Bone marrow (tissue), 2 donors: Measurements from ENCODE around the gene ZFP57.
A peak's percentile ranks its signal among the peaks of the same experiment; 100 is the strongest.

Experiments
- DNase-seq, 2 donors: peaks; one replicate each; lab custom pipeline; 2025; lab: John Stamatoyannopoulos, UW

ZFP57 gene

DNA sequence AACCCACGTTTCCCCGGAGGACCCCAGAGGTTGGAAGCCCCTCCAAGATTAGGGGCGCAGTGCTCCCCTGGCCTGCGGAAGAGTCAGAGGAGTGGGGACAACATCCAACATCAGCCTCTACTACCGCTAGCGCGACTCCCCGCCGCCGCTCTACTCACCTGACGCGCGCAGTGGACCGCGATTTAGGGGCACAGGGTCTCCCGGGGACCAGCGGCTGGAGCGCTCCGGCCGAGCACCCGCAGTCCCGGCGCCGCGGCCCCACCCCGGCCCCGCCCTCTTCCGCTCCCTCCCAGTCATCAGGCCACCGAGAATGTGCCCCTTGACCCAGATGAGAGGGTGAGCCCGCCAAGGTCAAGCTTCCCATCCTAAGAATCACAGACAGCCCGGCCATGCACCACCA lies at the start of gene ZFP57:
TSS of gene ZFP57 (minus strand) at position 249 of the 400 bp plus-strand sequence. CDS start 4,149 bp downstream, outside the sequence.
- no peak for DNase-seq

DNA sequence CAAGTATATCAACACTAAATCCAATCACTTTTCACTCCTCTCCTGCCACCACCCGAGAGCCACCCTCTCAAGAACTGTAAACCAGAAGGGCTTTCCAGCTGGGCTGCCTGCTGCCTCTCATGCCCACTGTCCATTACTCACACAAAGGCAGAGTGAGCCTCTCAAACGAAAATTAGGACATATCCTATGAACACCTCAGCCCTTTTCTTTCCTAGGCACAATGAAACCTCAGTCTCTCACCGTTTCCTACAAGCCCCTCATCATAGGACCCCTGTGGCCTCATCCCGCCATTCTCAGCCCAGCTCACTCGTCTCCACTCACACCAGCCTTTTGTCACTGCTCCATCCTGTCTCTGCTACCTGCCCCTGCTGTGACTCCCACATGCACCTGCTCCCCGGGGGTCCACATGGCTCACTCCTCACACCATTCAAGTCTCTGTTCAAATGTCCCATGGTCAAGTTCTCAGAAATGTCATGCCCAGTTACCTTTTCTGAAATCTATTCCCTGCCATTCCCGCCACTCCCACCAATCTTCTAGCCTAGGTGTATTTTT lies 49.7 kb upstream of the ZFP57 start:
- no peak for DNase-seq

DNA sequence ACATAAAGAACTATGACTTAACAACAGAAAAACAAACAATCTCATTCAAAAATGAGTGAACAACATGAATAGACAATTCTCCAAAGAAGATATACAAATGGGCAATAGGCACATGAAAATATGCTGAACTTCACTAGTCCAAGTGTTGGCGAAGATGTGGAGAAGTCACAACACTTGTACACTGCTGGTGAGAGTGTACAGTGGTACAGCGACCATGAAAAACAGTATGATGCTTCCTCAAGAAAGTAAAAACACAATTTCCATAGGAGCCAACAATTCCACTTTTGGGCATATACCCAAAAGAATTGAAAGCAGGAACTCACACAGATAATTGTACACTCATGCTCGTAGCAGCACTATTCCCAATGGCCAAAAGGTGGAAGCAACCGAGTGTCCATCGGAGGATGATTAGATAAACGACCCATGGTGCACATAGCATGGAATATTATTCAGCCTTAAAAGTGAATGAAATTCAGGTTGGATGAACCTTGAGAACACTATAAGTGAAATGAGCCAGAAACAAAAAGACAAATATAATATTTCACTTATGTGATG lies 48.9 kb upstream of the ZFP57 start:
- no peak for DNase-seq

DNA sequence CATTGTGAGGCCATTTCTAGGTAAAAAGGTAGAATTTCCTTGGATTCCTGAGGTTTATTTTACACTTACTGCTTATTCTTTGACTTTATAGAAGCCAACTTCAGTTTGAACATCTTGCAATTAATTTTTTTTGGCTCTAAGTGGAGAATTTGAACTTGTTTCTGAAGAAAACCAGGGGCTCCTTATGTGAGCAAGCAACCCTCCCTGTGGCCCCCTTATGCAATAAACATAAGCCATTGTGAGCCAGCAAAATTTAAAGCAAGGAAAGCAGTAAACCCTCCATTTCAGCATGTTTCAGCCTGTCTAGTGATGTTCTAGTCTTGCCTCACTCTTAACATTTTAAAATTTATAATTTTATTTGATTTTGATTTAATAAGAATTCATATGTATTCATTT lies 47.9 kb upstream of the ZFP57 start:
- DNase-seq = no peak

DNA sequence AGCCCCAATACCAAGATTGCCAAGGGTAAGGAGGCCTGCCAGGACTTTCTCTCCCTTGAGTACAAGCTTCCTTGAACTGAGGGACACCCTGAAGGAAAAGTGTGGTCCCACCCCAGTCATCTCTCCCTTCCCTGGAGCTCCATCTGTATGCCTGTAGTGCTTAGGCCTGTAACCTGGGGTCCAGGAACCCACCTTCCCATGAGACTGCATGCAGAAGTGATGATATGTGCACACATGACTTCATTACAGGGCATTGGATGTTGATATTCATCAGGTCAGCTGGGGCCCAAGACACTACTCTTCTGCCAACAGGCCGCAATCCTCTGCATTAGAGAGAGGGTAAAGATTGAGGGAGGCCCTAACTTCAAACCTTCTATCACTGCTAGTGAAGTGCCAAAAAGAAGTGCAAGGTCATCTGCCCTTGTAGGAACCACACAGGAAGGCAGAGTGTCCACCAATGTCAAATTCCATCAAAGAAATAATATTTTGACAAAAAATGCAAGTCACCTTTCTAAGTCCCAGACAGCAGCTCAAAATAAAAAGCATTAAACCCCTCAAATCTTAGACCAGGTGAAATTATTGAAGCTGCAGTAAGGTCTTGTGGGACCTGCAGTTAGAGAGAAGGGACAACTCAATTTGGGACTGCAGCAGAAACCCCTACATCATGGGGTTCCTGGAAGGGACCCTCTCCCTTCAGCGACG lies 47.4 kb upstream of the ZFP57 start:
- DNase-seq = no peak

DNA sequence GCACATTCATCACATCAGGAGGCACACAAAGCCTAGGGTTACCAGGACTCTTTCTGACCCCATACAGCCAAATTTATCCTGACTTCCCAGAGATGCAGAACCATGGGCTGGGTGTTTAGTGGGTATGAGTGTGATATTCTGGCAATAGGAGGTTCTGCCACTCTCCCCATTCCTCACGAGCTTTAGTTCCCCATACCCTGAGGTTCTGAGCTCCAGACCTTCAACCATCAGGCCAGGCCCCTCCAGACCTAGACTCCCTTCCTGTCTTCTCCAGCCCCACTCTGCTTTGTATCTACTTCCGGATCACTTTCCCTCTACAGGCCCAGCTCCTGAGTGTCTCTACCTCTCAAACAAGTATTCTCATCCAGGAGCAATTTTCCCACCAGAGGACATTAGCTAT lies 46.7 kb upstream of the ZFP57 start:
- no peak for DNase-seq

DNA sequence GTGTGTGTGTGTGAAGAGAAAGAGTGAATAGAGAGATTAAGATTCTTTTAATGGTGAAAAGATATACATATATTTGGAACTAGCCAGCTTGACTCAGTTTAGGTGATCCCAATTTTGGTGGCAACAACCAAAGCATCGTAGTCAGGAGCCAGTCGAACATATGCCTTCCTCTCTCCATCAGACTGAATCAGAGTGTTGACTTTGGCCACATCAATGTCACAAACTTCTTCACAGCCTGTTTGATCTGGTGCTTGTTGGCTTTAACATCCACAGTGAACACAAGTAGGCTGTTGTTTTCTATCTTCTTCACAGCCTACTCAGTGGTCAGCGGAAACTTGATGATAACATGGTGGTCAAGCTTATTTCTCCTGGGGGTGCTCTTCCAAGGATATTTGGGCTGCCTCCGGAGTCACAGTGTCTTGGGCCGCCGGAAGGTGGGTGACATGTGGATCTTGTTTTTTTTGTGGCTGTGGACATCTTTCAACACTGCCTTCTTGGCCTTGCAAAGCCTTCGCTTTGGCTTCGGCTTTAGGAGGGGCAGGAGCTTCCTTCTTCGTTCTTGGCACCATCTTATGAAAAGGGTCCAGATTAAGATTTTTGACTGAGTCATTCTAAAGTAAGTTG lies 45.7 kb upstream of the ZFP57 start:
- no peak for DNase-seq

DNA sequence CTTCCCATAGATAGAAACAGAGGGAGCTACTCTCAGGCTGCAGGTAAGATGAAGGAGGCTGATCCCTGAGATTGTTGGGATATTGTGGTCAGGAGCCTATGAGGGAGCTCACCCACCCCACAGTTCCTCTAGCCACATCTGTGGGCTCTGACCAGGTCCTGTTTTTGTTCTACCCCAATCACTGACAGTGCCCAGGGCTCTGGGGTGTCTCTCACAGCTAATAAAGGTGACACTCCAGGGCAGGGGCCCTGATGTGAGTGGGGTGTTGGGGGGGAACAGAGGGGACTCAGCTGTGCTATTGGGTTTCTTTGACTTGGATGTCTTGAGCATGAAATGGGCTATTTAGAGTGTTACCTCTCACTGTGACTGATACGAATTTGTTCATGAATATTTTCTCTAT lies 45.0 kb upstream of the ZFP57 start:
- no peak for DNase-seq

DNA sequence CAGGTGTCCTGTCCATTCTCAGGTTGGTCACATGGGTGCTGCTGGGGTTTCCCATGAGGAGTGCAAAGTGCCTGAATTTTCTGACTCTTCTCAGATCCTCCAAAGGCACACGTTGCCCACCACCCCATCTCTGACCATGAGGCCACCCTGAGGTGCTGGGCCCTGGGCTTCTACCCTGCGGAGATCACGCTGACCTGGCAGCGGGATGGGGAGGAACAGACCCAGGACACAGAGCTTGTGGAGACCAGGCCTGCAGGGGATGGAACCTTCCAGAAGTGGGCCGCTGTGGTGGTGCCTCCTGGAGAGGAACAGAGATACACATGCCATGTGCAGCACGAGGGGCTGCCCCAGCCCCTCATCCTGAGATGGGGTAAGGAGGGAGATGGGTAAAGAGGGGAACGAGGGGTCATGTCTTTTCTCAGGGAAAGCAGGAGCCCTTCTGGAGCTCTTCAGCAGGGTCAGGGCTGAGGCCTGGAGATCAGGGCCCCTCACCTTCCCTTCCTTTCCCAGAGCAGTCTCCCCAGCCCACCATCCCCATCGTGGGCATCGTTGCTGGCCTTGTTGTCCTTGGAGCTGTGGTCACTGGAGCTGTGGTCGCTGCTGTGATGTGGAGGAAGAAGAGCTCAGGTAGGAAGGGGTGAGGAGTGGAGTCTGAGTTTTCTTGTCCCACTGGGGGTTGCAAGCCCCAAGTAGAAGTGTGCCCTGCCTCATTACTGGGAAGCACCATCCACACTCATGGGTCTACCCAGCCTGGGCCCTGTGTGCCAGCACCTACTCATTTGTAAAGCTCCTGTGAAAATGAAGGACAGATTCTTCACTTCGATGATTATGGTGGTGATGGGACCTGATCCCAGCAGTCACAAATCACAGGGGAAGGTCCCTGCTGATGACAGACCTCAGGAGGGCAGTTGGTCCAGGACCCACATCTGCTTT lies 44.3 kb upstream of the ZFP57 start:
- DNase-seq = no peak

DNA sequence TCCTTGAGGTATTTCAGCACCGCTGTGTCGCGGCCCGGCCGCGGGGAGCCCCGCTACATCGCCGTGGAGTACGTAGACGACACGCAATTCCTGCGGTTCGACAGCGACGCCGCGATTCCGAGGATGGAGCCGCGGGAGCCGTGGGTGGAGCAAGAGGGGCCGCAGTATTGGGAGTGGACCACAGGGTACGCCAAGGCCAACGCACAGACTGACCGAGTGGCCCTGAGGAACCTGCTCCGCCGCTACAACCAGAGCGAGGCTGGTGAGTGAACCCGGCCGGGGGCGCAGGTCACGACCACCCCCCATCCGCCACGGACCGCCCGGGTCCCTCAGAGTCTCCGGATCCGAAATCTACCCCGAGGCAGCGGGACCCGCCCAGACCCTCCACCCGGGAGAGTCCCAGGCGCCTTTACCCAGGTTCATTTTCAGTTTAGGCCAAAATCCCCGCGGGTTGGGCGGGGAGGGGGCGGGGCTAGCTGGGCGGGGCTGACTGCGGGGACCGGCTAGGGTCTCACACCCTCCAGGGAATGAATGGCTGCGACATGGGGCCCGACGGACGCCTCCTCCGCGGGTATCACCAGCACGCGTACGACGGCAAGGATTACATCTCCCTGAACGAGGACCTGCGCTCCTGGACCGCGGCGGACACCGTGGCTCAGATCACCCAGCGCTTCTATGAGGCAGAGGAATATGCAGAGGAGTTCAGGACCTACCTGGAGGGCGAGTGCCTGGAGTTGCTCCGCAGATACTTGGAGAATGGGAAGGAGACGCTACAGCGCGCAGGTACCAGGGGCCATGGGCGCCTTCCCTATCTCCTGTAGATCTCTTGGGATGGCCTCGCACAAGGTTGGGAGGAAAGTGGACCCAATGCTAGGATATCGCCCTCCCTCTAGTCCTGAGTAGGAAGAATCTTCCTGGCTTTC lies 43.0 kb upstream of the ZFP57 start:
- peak in 1 of 2 donors; percentile 26 for DNase-seq

DNA sequence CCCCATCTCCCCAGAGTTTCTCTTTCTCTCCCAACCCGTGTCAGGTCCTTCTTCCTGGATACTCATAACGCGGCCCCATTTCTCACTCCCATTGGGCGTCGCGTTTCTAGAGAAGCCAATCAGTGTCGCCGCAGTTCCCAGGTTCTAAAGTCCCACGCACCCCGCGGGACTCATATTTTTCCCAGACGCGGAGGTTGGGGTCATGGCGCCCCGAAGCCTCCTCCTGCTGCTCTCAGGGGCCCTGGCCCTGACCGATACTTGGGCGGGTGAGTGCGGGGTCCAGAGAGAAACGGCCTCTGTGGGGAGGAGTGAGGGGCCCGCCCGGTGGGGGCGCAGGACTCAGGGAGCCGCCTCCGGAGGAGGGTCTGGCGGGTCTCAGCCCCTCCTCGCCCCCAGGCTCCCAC lies 42.3 kb upstream of the ZFP57 start, which contains the start of gene HLA-F:
TSS of gene HLA-F (plus strand) at position 173 of the 404 bp plus-strand sequence. CDS start at position 203, 30 bp downstream.
- DNase-seq = peak; percentile 49 to 80

DNA sequence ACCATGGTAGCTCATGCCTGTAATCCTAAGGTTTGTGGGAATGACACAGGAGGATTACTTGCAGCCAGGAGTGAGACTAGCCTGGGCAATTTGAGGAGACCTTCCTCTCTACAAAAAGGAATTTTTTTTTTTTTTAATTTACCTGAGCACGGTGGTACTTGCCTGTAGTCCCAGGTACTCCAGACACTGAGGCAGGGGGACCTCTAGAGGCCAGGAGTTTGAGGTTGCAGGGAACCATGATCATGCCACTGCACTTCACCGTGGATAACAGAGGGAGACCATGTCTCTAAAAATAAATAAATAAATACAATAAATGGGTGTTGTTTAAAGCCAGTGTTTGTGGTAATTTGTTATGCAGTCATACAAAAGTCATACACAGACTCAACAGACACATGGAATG lies 39.9 kb upstream of the ZFP57 start:
- DNase-seq = no peak

DNA sequence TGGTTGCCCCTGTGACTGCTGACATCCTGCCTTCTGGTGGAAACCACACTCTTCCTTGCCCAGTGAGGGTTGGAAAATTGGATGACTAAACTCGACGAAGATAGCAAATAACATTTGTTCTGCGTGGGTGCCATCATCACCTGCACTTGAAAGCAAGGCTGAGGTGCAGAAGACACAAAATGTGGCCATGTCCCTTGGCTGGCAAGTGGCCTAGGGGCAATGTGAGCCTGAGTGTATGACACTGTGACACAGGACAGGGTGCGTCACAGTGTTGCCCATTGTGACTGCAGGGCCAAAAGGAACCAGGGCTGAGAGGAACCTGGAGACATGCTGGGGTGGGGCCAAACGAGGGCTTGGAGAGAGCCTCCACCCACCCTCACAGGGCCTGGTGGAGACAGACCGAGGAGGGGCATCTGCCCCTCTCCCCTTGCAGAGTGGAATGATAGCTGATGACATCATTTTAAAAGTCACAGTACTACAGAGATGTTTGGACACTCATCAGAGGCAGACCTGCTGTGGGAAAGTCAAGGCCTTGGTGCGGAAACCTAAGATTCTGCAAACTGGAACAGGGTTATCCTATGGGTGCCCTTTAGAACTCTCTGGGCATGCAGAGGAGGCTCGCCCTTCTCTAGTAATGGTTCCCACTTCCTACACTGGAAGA lies 29.5 kb upstream of the ZFP57 start:
- DNase-seq = no peak

DNA sequence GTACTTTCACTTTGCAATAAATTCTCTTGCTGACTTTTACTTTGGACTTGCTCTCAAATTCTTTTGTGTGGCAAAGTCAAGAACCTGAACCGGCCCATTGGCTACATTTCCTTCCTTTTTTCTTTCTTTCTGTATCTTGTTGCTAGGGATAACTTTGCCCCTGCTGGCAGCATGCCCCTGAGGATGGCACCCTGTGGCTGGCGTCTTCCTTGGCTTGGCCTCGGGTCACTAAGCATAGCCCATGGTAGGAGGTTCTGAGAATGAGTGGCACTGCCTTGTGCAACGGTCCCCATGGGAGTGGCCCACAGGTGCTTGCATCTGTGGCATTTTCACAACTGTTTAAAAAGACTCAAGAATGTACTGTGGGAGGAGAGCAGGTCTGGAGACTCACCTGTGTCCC lies 28.2 kb upstream of the ZFP57 start:
- no peak for DNase-seq

DNA sequence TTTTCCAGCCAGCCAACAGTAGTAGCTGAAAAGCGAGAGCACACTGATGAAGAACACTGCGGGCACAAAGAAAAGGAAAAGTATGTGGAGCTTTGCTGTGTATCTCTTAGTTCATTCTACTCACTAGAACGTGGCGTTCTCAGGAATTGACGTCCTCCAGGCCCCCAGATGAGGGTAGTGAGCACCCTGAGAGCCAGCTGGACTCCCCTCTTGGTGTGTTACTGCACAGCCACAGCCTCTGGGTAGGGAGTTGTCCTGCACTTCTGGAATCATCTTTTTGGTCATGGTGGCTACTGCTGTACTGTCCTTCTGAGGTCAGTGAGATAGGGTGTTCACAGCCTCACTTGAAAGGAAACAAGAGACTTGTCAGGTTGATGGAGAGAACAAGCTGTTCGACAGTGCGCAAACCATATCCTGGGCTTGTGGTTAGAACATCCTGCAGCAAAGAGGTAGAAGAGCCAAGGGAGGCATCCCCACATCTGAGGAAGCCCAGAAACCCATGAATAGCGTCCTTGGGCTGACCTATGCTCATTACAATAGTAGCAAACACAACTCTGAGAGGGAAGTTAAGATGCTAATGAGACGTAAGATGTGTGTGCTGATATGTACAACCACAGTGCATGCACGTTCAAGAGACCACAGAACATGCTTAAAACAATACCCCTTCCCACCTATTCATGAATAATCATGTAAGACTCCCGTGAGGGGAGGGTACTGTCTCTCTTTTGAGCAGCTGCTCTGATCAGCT lies 27.7 kb upstream of the ZFP57 start:
- DNase-seq = no peak

DNA sequence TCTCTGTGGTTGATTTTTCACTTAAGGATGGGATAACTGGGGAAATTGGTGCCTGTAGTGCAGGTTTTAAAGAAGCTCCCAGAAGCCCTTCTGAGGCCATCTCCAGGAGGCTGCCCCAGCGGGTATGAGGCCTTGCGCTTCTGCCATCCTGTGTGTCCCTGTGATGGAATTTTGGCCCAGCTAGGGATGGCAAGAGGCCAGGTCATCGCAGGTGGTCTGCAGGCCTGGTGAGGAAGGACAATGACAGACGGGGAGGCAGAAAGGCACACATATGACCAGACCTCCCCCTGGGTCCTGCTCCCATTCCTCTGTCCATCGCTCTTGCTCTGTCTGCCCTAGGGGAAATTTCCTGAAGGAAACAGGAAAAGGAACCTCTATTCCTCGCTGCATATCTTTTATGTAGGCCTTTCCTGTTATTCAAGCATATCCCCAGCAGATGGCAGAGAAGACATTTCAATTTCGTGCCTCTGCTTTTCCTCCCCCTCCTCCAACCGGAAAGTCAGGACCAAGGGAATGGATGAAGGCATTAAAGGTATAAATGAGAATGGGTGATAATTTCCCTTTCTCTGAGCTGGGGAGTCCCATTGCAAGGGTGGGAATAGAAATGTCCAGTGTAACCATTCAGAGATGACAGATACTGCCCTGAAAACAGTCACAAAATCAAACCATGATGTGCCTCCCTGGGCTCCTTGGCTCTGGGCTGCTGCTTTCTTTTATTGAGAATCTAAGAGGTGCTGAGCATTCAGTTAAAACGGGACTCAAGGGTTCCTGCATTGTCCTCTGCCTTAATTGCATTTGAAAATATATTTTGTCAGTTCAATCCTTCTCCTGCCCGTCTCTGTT lies 24.7 kb upstream of the ZFP57 start:
- no peak for DNase-seq

DNA sequence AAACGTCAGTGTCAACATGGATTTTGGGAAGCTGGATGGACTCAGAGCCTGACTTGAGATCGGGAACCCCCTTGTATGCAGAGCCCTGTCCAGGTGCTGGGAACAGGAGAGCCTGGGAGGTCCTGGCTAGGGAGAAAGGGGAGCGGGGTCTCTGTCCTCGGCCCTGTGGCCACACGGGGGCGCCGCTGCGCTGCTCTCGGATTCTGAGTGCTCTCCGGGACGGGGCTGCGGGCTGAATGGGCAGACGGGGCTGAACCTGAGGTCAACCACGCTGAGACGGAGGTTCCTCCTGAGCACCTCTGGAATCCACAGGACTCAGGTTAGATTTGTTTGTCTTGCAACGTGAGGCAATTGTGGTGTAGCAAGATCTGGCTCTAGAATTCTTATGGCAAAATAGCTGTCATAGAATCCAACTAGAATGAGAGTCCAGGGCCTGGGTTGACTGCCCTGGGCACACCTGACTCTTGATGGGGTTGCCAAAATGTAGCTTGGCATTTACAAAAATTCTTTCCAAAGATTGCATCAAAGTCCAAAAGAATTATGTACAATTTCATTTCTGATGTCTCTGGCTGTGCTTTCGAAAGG lies 21.7 kb upstream of the ZFP57 start:
- DNase-seq = peak in 1 of 2 donors; percentile 16
